CD4-positive, alpha-beta T cell treated with Interleukin-17A for 4 hours (primary cell): Measurements from ENCODE around the gene PRRC1.
"Not testable (repeated sequence)": the region's sequence is repeated elsewhere in the genome, so short reads cannot be mapped to it uniquely, and the experiment has no call there.

ENCODE experiments used
- DNase-seq: peaks from one replicate; pipeline ENCODE4 v3.0.0-alpha.2; 2020; ENCODE audit warnings: mixed read lengths

PRRC1 gene

DNA sequence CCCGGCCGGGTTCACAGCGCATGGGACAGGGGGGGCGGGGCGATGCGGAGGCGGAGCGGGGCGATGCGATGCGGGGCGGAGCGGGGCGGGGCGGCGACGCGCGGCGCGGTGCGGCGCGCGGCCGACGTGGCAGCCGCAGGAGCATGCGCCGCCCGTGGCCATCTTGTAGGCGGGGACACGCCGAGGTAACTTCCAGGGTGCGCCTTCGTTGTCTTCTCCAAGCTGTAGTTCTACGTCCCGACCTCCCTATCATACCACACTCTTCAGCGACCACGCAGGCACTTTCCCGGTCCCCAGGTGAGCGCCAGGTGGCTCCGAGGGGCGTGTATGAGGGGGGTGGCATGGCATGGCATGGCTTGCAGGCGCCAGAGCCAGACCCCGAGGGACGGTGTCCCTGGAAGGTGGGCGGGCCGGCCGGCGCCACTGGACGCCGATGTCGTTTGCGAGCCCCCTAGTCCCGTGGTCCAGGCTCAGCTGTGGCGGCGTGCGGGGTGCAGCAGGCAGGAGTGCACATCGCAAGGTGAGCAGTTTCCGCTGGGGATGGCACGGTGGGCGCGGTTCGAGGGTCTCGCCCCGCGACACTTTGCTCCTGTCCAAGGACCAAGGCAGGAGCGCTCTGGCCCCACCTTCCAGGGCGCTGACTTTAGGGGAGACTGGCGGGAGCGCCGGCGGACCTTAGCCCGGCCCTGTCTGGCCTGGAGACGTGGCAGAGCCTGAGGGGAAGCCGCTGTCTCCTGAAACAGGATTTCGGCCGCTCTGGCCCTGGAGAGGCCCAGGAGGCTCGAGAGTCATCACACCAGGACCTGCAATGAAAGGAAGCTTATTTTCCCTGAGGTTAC is at the start of gene PRRC1:
PRRC1 (plus strand) TSS at position 161 of the 839 bp plus-strand sequence. CDS start 5,840 bp downstream, outside the sequence.
- peak; percentile 86 for DNase-seq

DNA sequence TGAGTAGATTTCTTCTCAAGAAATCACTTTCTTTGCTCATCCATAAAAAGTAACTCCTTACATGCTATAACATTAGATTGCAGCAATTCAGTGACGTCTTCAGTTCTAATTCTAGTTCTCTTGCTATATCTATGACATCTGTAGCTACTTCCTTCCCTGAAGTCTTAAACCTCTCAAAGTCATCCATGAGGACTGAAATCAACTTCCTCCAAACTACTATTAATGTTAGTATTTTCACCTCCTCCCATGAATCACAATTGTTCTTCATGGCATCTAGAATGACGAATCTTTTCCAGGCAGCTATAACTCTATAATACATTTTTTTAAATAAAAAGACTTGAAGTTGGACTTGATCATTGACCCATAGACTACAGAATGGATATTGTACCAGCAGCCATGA is 46.2 kb upstream of the PRRC1 start:
- no peak for DNase-seq

DNA sequence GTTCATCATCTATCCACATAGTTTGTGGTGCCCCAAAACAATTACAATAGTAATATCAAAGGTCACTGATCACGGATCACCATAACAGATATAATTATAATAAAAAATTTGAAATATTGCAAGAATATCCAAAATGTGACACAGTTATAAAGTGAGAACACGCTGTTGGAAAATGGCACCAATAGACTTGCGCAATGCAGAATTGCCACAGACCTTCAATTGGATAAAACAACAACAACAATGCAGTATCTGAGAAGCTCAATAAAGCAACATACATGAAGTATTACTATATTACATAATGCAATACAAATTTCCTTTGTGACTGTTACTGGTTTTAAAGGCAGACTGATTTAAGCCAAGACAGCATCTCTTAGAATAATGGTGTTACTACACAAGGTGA is 44.7 kb upstream of the PRRC1 start:
- DNase-seq: no peak

DNA sequence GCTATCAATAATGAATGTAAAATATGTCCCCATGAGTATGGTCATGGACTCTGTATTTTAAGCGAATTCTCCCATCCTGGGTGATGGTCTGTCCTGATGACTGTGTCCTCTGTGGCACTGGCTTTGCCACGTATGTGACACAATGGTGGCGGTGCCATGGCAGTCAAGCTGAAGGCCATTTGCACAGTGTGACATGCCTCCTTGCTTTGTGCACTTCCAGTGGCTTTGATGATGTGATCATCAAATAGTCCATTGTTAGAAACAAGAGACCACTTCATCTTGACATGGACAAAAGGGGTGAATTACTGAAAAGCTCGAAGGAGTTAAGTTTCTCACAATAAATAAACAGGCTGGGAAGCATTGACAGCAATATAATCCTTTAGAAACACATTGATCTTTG is 31.0 kb upstream of the PRRC1 start:
- no peak for DNase-seq

DNA sequence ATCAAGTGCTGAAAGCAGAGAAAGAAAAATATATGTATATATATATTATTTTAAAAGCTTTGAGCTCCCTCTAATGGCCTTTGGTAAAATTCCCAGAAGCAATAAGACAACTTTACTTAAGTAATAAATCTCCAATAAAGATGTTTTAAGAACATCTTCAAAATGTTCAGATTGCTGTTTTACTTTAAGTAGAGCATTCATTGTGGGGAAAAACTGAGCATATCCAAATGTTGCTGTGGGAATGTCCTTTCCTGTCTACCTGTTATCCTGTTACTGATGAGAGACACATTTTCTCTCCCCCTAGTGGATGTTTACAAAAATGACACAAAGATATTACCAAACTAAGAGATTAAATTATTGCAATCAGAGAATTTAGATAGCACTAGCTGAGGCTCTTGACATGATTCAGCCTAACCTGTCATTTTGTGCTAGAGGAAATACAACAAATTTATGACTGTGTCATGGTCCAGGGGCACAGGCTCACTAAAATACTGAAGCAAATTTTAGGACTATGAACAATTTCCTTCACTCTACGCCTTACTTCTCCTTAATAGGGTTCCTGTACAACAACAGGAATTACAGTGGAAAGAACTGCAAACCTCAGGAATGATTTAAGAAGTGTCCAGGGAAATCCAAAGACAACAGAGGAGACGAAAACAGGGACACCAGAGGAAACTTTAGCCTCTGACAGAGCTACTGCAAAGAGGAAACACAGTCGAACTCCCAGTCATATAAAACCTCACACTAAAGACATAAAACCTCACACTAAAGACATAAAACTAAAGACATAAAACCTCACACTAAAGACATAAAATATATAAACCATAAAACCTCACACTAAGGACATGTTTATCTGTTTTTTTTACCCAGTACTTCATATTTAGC is 24.3 kb upstream of the PRRC1 start:
- DNase-seq: no peak

DNA sequence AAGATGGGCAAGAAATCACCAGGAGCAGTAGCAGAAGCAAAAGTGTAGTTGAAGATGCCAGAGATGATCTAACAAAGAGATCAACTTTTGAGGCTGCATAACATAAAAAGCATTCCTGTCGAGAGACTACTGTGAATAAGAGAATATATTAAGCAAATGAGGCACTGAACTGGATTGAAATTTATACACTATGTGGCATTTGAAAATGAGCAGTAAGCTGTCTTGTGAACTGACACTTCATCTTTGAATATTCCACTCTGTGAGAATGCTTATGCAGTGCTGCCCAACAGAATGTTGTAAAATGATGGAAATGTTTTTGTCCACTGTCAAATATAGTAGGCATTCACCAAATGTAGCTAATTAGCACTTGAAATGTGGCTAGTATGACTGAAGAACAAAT is 18.9 kb upstream of the PRRC1 start:
- no peak for DNase-seq

DNA sequence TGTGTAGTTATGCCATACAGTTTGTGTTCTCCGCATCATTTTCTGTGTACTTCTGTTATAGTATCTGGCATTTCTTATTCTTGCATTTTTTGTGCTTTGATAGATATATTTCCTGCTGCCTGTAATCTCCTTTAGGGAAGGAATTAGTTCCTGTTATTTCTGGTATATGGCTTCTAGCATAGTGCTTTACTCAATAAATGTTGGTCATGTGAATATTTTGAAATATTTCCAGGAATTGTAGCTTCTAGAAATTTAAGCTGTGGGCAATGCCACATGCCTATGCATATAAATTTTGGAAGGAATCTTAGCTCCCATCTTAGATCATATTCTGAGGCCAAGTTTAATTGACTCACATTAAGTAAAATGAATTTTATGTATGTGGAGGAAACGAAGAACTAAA is 11.5 kb upstream of the PRRC1 start:
- DNase-seq: no peak

DNA sequence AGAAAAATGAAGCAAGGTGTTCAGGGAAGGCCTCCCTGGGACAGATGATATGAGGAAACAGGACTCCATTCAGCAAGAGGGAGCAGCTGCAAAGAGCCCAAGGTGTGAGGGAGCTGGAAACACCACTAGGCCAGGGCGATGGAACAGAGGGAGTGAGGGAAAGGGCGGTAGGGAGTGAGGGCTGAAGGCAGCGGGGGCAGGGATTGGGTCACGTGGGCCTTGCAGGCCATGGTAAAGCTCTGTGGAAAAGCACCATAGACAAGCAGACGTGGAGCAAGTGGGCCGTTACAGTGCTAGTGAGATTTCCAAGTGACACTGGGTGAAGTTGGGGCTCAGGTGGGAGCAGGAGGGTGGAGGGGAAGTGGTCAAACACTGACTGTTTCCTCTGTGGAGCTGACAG is 10.8 kb upstream of the PRRC1 start:
- DNase-seq: no peak

DNA sequence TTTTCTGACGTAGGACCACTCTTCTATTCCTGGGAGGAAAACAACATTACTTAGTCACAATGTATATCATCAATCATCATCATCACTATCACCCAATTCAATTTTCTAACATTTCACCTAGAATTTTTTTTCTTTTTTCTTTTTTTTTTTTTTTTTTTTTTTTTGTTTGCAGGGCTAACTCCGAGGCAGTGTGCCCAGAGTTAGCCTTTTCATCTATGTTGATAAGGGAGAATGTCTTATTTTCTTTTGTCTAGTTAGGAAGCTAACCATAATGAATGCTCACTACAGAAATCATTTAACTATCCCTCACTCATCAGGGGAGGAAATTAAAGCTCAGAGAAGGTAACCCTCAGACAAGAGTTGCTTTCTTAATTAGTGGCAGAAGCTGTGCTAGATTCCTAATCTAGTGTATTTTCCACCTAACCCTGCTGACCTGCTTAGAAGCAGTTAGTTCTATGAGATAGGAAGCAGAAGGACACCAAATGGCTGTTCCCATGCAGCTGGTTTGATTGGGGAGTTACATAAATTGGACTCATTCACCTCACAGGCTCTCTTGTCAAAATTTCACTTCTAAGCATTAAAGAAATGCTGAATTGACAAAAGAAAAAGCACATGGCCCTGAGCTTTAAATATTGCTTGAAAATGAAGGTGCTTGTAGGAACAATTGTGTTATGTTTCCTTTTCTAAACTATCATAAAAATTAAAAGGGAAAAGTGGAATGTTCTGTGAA is 8.6 kb upstream of the PRRC1 start:
- DNase-seq: no peak

DNA sequence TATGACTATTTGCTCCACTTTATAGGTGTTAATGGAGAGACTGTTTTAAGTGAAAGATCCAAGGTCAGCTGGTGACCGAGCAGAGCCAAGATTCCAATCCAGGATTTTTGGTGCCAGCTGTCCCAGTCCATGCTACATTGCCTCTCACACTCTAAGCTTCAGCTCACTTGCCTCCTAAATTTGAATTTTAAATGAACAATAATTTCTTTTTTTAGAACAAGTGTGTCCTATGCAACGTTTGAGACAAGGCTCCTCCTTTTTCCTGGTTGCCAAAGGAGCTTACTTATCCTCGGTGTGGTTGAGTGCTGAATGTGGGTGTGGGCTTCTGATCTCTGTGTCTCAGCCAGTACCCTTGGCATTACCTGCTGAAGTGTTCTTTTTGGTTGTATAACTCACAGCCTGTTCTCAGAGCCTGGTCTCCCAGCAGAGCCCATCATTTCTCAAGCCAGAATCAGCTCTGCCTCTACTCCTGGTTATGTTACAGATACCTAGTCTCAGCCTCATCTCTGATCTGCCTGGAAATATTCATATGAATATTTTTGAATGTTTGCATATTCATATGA is 4.0 kb upstream of the PRRC1 start:
- no peak for DNase-seq

DNA sequence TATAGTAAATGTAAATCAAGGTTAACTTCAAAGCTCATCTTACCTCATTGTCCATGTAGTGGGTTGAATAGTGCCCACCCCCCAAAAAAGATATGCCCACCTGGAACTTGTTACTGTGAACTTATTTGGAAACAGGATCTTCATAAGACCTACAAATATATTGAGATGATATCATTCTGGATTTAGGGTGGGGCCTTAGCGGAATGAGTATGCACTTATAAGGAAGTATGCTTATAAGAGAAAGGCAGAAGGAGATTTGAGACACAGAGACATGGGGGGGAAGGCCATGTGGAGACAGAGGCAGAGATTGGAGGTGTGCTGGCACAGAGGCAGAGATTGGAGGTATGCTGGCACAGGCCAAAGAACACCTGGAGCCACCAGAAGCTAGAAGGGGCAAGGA is 2.6 kb upstream of the PRRC1 start:
- no peak for DNase-seq

DNA sequence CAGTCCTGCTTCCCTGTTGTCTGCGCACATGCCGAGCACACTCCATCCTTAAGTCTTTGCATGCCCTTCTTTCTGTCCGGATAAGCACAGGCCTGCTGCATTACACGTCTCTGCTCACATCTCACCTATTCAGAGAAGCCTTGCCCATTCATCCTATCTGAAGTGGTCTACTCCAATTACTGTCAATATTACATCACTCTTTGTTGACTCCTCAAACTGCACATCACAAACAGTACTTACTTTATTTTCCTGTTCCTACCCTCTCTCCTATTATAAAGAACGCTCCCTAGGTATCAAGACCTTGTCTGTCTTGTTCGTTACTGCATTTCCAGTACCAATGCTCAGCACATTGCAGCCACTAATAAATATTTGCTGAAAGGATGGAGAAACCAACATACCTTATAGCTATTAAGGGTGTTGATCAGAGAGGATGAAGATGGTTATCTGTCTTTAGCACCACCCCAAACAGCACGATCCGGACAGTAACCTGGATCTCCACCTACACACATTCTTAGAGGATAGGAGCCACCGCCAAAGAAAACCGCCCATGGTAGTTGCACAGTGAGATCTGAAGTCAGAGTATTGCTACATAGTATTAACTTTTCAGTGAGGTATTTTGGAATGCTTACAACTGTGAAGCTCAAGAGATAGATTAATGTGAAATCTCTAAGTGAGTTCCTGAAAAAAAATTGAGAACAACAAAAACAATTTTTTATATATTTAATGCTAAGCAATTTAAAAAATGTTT is 1.6 kb upstream of the PRRC1 start:
- no peak for DNase-seq

DNA sequence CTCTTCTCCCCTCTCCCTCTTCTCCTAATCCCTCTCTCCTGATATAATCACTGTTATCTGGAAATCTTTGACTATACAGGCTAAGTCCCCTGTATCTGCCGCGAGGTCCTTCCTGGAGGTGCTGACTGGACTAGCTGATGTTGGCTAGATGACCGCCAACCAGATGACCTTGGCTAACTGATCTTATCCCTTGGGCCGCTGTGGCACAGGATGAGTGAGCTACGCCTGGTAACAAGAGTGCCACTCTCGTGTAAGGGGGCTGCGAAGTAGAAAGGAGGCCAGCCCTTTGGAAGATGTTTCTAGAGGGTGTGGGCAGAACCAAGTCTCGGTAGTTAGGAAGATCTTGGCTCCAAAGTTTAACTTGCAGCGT is 345 bp upstream of the PRRC1 start:
- DNase-seq: no peak

DNA sequence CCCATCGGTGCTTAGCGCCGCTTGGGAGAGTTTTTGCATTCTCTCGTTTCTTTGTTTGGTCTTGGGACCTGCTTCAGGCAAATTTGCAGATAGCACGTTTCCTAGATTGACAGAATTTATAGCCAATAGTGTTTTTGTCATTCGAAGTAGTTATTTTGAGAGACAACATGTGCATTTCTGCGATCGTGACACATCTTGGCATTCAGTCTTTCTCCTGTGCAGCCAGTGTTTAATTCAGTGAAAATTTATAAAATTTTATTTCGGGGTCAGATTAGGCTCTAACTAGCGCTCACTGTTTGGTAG is 830 bp downstream of the PRRC1 start:
- DNase-seq: no peak

DNA sequence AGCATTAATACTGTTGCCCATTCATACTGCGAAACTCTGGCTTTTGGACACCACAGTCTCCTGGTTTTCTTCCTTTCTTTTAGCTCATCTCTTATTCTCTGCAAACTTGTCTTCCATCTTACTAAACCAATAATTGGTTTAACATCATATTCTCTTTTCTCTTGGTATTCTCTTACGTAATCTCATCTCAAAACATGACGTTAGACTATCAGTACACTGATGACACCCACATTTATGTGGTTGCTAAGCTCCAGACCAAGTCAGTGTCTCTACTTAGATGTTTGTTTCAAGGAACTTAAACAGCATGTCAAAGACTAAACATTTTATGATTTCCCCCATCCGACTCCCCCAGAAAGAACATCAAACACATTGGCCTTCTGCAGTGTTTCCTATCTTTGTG is 2.1 kb downstream of the PRRC1 start:
- no peak for DNase-seq

DNA sequence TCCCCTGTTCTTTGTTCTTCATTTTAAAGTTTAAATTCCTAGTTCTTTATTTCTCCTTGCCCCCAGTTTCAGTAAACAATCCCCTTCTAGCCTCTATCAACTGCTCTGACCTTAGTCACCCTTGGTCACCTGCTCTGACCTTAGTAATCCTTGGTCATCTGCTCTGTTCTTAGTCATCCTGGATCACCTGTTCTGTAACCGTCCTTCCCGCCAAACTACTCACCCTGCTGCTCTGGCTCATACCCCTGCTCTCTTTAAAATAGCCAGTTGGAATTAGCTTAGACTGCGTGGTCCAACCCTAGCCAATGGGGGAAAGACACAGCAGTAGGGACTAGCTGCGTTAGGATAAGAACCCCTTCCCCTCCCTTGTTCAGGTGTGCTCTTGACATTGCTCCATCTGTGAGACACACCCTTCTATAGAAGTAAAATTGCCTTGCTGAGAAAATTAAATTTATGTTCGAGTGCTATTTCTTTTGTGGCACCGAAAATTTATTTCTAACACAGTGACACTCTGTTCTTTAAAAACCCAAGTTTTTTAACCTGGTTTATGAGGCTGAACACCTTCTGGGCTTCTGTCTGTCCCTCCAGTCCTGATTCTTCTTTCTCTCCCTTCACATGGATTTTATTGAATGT is 3.8 kb downstream of the PRRC1 start:
- no peak for DNase-seq

DNA sequence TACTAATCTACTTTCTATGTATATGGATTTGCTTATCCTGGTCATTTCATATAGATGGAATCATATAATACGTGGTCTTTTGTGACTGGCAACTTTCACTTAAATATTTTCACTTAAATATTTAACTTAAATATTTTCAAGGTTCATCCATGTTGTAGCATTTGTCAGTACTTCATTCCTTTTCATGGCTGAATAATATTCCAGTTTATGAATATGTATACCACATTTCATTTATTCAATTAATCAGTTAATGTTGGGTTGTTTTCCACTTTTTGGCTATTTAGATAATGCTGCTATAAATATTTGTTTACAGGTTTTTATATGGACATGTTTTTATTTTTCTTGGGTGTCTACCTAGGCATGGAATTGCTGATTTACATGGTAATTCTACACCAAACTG is 7.7 kb downstream of the PRRC1 start:
- no peak for DNase-seq

DNA sequence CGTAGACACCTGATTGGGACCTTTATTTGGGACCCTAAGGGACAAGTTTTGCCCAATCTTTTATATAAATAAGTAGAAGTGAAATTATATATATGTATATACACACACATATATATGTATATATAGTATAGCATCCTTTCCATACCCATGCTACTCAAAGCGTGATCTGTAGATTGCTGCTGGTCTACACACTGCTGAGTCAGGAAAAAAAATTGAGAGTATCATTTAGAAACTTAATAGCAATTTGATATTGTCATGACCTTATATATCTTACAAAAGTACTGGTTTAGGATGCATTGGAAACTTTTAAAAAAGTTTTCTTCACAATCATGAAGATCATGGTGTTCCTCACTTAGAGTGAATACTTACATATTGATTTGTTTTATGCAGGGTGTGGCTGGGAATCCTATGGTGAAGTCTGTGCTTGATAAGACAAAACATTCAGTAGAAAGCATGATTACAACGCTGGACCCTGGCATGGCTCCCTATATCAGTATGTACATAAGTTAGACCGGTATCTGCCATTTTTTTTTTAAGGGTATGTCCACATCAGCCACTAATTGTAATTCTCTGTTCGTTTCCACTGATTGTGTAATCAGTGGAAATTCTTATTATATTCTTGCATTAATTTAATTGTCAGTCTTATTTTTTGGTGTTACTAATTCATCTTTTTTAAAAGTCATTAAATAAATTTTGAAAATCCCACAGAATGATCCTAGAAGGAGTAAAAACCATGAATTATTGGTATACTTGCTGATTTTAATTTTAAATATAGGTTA is 12.7 kb downstream of the PRRC1 start:
- no peak for DNase-seq

DNA sequence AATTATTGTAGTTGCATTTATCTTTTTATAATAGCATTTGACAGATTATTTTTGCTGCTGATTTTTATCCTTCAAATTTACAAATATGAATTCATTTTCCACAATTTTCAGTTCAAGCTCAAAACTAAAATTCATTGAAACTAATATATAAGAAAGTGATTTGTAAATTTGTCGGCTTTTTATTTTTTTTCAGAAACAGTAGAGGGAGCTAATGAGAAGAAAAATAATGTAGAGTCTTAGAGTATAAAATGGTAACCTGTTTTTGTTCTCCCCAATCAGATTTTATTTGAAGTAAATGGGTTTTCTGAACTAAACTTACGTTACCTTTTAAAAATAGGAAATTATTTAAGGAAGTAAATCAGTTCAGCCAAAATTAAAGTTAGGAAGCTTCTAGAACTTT is 19.2 kb downstream of the PRRC1 start:
- DNase-seq: no peak

DNA sequence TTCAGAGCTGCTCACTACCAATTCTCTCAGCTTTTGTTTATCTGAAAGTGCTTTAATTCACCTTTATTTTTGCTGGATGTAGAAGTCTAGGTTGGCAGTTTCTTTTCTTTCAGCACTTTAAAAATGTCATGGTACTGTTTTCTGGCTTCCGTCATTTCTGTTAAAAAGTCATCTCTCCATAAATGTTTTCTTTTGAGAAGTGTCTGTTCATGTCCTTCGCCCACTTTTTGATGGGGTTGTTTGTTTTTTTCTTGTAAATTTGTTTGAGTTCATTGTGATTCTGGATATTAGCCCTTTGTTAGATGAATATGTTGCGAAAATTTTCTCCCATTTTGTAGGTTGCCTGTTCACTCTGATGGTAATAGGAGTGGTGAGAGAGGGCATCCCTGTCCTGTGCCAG is 23.1 kb downstream of the PRRC1 start:
- DNase-seq: not testable (repeated sequence)

DNA sequence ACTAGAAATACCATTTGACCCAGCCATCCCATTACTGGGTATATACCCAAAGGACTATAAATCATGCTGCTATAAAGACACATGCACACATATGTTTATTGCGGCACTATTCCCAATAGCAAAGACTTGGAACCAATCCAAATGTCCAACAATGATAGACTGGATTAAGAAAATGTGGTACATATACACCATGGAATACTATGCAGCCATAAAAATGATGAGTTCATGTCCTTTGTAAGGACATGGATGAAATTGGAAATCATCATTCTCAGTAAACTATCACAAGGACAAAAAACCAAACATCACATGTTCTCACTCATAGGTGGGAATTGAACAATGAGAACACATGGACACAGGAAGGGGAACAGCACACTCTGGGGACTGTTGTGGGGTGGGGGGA is 27.8 kb downstream of the PRRC1 start:
- not testable (repeated sequence) for DNase-seq
